ENCODE measurements around the gene MCMBP.
"Not testable (repeated sequence)": the region's sequence is repeated elsewhere in the genome, so short reads cannot be mapped to it uniquely, and the experiment has no call there.

The MCMBP gene

GRCh38 chr10:119872860-119873681, 428 bp upstream of the MCMBP start:
- peak; percentile 77 to 85 for DNase-seq (ENCODE audit: low read depth in 2 of 2)

- peak; percentile 30 to 37 for DNase-seq (ENCODE audit: low read depth in 2 of 2)
Measured at GRCh38 chr10:119871881-119872609, 598 bp downstream of the MCMBP start.

- DNase-seq (ENCODE audit: low read depth in 2 of 2): not testable (repeated sequence)
Measured at GRCh38 chr10:119869398-119869797, 3.2 kb downstream of the MCMBP start.

- no peak for DNase-seq (ENCODE audit: low read depth in 2 of 2)
Measured at GRCh38 chr10:119867317-119867716, 5.3 kb downstream of the MCMBP start.

GRCh38 chr10:119865699-119866240, 6.9 kb downstream of the MCMBP start:
- no peak for DNase-seq (ENCODE audit: low read depth in 2 of 2)

GRCh38 chr10:119863951-119864565, 8.6 kb downstream of the MCMBP start:
- DNase-seq (ENCODE audit: low read depth in 2 of 2): no peak

GRCh38 chr10:119862524-119862923, 10.1 kb downstream of the MCMBP start:
- no peak for DNase-seq (ENCODE audit: low read depth in 2 of 2)

- DNase-seq (ENCODE audit: low read depth in 2 of 2): no peak
Measured at GRCh38 chr10:119860866-119861607, 11.6 kb downstream of the MCMBP start.

GRCh38 chr10:119859420-119860258, 13.0 kb downstream of the MCMBP start:
- DNase-seq (ENCODE audit: low read depth in 2 of 2): no peak

- DNase-seq (ENCODE audit: low read depth in 2 of 2): no peak
Measured at GRCh38 chr10:119858063-119858462, 14.6 kb downstream of the MCMBP start.

- no peak for DNase-seq (ENCODE audit: low read depth in 2 of 2)
Measured at GRCh38 chr10:119853574-119853973, 19.1 kb downstream of the MCMBP start.

- DNase-seq (ENCODE audit: low read depth in 2 of 2): no peak
Measured at GRCh38 chr10:119852822-119853221, 19.8 kb downstream of the MCMBP start.

GRCh38 chr10:119852277-119852676, 20.4 kb downstream of the MCMBP start:
- no peak for DNase-seq (ENCODE audit: low read depth in 2 of 2)

- no peak for DNase-seq (ENCODE audit: low read depth in 2 of 2)
Measured at GRCh38 chr10:119849944-119850343, 22.7 kb downstream of the MCMBP start.

GRCh38 chr10:119849031-119849789, 23.4 kb downstream of the MCMBP start:
- no peak for DNase-seq (ENCODE audit: low read depth in 2 of 2)

GRCh38 chr10:119845656-119846055, 27.0 kb downstream of the MCMBP start:
- no peak for DNase-seq (ENCODE audit: low read depth in 2 of 2)

GRCh38 chr10:119834188-119834587, 38.5 kb downstream of the MCMBP start:
- DNase-seq (ENCODE audit: low read depth in 2 of 2): no peak

- no peak for DNase-seq (ENCODE audit: low read depth in 2 of 2)
Measured at GRCh38 chr10:119832951-119833350, 39.7 kb downstream of the MCMBP start.

- DNase-seq (ENCODE audit: low read depth in 2 of 2): no peak
Measured at GRCh38 chr10:119831656-119832055, 41.0 kb downstream of the MCMBP start.

- DNase-seq (ENCODE audit: low read depth in 2 of 2): no peak
Measured at GRCh38 chr10:119830851-119831250, 41.8 kb downstream of the MCMBP start.
